HL-60/S4 treated with phorbol 12-myristate 13-acetate at 8.2 ng/mL for 4 days and 3 days (cell line): Measurements from ENCODE around the gene MIDN.
"Not testable (repeated sequence)": the region's sequence is repeated elsewhere in the genome, so short reads cannot be mapped to it uniquely, and the experiment has no call there.

Source experiments
- in situ Hi-C: fragments of 300-500 bp; cut with MboI; formaldehyde crosslinking; loops from 2 replicates; pipeline ENCODE4 v1.15.0; 2022; ENCODE audit warnings: low sequenced_read_pairs

MIDN gene

GRCh38 chr19:1291761-1292418, 43.5 kb downstream of the MIDN start:
- in situ Hi-C loops, result no loop called here

- in situ Hi-C loops, result no loop called here
These were observed 44.2 kb downstream of the MIDN start for GRCh38 chr19:1292419-1293151.

- in situ Hi-C loops, result no loop called here
These were observed 45.6 kb downstream of the MIDN start for GRCh38 chr19:1293782-1294604.

GRCh38 chr19:1294688-1295087, 46.3 kb downstream of the MIDN start:
- in situ Hi-C loops, result no loop called here

GRCh38 chr19:1295169-1296012, 47.0 kb downstream of the MIDN start:
- in situ Hi-C loops, result no loop called here

- in situ Hi-C loops, result no loop called here
These were observed 47.7 kb downstream of the MIDN start for GRCh38 chr19:1296078-1296477.

GRCh38 chr19:1296575-1297271, 48.3 kb downstream of the MIDN start:
- in situ Hi-C loops, result no loop called here

- in situ Hi-C loops, result no loop called here
These were observed 49.9 kb downstream of the MIDN start for GRCh38 chr19:1298235-1298634.

GRCh38 chr19:1299801-1300200, 51.4 kb downstream of the MIDN start:
- in situ Hi-C loops, result no loop called here

- in situ Hi-C loops, result no loop called here
These were observed 52.5 kb downstream of the MIDN start for GRCh38 chr19:1300744-1301490.

GRCh38 chr19:1302533-1303239, 54.3 kb downstream of the MIDN start:
- in situ Hi-C loops, result no loop called here

- in situ Hi-C loops, result no loop called here
These were observed 56.0 kb downstream of the MIDN start for GRCh38 chr19:1304197-1304924.

- in situ Hi-C loops, result not testable (repeated sequence)
These were observed 57.0 kb downstream of the MIDN start for GRCh38 chr19:1305354-1305753.

GRCh38 chr19:1307320-1307719, 58.9 kb downstream of the MIDN start:
- in situ Hi-C loops, result no loop called here

GRCh38 chr19:1307755-1308303, 59.4 kb downstream of the MIDN start:
- in situ Hi-C loops, result no loop called here

GRCh38 chr19:1308718-1309117, 60.3 kb downstream of the MIDN start:
- in situ Hi-C loops, result no loop called here
